HepG2 (cell line): ENCODE measurements around the gene RAD18. TPM values are rescaled to one million over a fixed set of nuclear protein-coding genes. Genes with fewer than 3 reads are reported as not detected.

ENCODE experiments used
- ATRX ChIP-seq: sonication (generic); formaldehyde crosslinking; IDR thresholded peaks from 2 replicates; pipeline ENCODE4 v1.4.0; 2020; ENCODE audit warnings: missing genetic modification reagents, borderline replicate concordance
- KDM5A ChIP-seq: fragments of 200-600 bp; sonication (generic); IDR thresholded peaks from 2 replicates; pipeline ENCODE4 v1.7.0; 2018; ENCODE audit warnings: antibody characterized with exemption, mild to moderate bottlenecking, low read length, borderline replicate concordance
- KDM6A ChIP-seq: IDR thresholded peaks from 2 replicates; pipeline ENCODE4 v1.6.1; 2016; ENCODE audit warnings: low read depth
- KLF9 ChIP-seq: IDR thresholded peaks from 2 replicates; pipeline ENCODE4 v1.6.1; 2016; ENCODE audit warnings: low read depth
- MED13 ChIP-seq: sonication (generic); formaldehyde crosslinking; IDR thresholded peaks from 2 replicates; pipeline ENCODE4 v1.5.0; 2020; ENCODE audit warnings: missing genetic modification reagents
- NFKB2 ChIP-seq: sonication (generic); formaldehyde crosslinking; IDR thresholded peaks from 2 replicates; pipeline ENCODE4 v1.4.0; 2020; ENCODE audit warnings: missing genetic modification reagents, borderline replicate concordance
- SOX5 ChIP-seq: IDR thresholded peaks from 2 replicates; pipeline ENCODE4 v1.6.1; 2016; ENCODE audit warnings: borderline replicate concordance
- SOX6 ChIP-seq, 2 experiments: fragments of 450-650 bp in 1 of 2; sonication (generic) in 1 of 2; formaldehyde crosslinking in 1 of 2; IDR thresholded peaks; 2 replicates each; pipeline versions ENCODE4 v1.4.0 to v1.6.1; 2017 to 2020; ENCODE audit warnings: antibody characterized with exemption in 1 of 2, mild to moderate bottlenecking in 1 of 2, missing genetic modification reagents in 1 of 2
- TRIM24 ChIP-seq: sonication (generic); formaldehyde crosslinking; IDR thresholded peaks from 2 replicates; pipeline ENCODE4 v1.8.0; 2022; ENCODE audit warnings: mild to moderate bottlenecking, missing genetic modification reagents
- ZEB1 ChIP-seq: IDR thresholded peaks from 2 replicates; pipeline ENCODE4 v1.6.1; 2012; ENCODE audit warnings: mild to moderate bottlenecking, low read depth, inconsistent platforms; ENCODE audit not compliant: insufficient replicate concordance
- ZNF230 ChIP-seq: sonication (generic); formaldehyde crosslinking; IDR thresholded peaks from 2 replicates; pipeline ENCODE4 v1.4.0; 2020; ENCODE audit warnings: mild to moderate bottlenecking, missing genetic modification reagents
- polyA plus RNA-seq, 8 experiments: library from polyadenylated mRNA; depleted of rRNA in 3 of 8; stranded (reverse) in 7 of 8; unstranded in 1 of 8; fragments of >200 nt; fragmentation: Illumina TruSeq in 4 of 8; extraction: Trizol in 4 of 8; gene quantifications; 2 replicates each; pipeline versions ENCODE4 v1.2.1 to v1.2.3, GENCODE V29; 2011 to 2016; ENCODE audit warnings: low read depth in 4 of 8, missing spikeins in 1 of 8, mixed read lengths in 1 of 8; ENCODE audit not compliant: insufficient read depth in 1 of 8
- total RNA-seq, 5 experiments: library from RNA; depleted of rRNA; stranded (reverse); fragments of >200 nt; fragmentation: Illumina TruSeq; extraction: Trizol; gene quantifications; 2 replicates each; pipeline ENCODE4 v1.2.3, GENCODE V29; 2016; ENCODE audit warnings: low read depth in 1 of 5
- TF ChIP-seq, protein P1 (sequence below): sonication (generic); formaldehyde crosslinking; conservative IDR thresholded peaks from 2 replicates; pipeline ENCODE4 v1.4.0; 2020; ENCODE audit warnings: missing genetic modification reagents
- TF ChIP-seq, protein P2 (sequence below): sonication (generic); formaldehyde crosslinking; IDR thresholded peaks from 2 replicates; pipeline ENCODE4 v1.4.0; 2020; ENCODE audit warnings: mild to moderate bottlenecking, missing genetic modification reagents, borderline replicate concordance
- TF ChIP-seq, protein P3 (sequence below): sonication (generic); formaldehyde crosslinking; IDR thresholded peaks from 2 replicates; pipeline ENCODE4 v1.5.1; 2020; ENCODE audit warnings: mild to moderate bottlenecking, missing genetic modification reagents, moderate library complexity
- TF ChIP-seq, protein P4 (sequence below): sonication (generic); formaldehyde crosslinking; IDR thresholded peaks from 2 replicates; pipeline ENCODE4 v1.4.0; 2020; ENCODE audit warnings: missing genetic modification reagents
- TF ChIP-seq, protein P5 (sequence below): IDR thresholded peaks from 2 replicates; pipeline ENCODE4 v1.6.1; 2012; ENCODE audit warnings: low read depth, low read length, improper control_type of control experiment
- TF ChIP-seq, protein P6 (sequence below): IDR thresholded peaks from 2 replicates; pipeline ENCODE4 v1.6.1; 2012; ENCODE audit warnings: inconsistent platforms

The RAD18 gene
- total and polyA plus RNA-seq, 2 of the 13 experiments (the other 11 are each of a cell fraction or from before 2014, with no cell fraction given): 5.9 to 20.7 TPM

DNA sequence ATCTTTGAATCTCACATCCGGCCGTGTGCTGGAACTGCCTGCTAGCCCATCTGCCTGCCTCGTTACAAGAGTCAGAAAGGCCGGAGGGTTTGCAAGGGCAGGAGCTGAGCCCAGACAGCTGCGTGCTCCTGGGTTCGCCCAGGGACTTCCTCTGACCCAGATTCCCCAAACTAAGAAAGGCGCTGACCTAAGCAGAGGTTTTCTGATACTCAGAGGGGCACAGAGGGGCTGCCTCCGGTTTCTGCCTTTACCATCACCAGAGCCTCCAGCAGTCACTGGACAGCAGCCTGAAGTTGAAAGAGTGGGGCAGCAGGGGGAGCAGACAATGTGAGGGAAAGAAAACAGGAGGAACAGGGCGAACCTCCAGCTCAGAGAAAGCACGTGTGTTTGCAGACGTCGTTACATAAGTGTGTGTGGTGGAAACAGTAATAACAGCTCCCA lies 33.4 kb upstream of the RAD18 start (continued):
- TF ChIP-seq, protein P1, sequence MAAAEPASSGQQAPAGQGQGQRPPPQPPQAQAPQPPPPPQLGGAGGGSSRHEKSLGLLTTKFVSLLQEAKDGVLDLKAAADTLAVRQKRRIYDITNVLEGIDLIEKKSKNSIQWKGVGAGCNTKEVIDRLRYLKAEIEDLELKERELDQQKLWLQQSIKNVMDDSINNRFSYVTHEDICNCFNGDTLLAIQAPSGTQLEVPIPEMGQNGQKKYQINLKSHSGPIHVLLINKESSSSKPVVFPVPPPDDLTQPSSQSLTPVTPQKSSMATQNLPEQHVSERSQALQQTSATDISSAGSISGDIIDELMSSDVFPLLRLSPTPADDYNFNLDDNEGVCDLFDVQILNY (CRISPR knock-in tag): no peak
- TF ChIP-seq ATRX (CRISPR knock-in tag): no peak
- no peak for TF ChIP-seq MED13 (CRISPR knock-in tag)
- TF ChIP-seq KLF9 (CRISPR knock-in tag): no peak
- TF ChIP-seq KDM5A: no peak
- no peak for TF ChIP-seq ZEB1
- TF ChIP-seq ZNF230 (CRISPR knock-in tag): no peak
- no peak for TF ChIP-seq NFKB2 (CRISPR knock-in tag)
- TF ChIP-seq, protein P2, sequence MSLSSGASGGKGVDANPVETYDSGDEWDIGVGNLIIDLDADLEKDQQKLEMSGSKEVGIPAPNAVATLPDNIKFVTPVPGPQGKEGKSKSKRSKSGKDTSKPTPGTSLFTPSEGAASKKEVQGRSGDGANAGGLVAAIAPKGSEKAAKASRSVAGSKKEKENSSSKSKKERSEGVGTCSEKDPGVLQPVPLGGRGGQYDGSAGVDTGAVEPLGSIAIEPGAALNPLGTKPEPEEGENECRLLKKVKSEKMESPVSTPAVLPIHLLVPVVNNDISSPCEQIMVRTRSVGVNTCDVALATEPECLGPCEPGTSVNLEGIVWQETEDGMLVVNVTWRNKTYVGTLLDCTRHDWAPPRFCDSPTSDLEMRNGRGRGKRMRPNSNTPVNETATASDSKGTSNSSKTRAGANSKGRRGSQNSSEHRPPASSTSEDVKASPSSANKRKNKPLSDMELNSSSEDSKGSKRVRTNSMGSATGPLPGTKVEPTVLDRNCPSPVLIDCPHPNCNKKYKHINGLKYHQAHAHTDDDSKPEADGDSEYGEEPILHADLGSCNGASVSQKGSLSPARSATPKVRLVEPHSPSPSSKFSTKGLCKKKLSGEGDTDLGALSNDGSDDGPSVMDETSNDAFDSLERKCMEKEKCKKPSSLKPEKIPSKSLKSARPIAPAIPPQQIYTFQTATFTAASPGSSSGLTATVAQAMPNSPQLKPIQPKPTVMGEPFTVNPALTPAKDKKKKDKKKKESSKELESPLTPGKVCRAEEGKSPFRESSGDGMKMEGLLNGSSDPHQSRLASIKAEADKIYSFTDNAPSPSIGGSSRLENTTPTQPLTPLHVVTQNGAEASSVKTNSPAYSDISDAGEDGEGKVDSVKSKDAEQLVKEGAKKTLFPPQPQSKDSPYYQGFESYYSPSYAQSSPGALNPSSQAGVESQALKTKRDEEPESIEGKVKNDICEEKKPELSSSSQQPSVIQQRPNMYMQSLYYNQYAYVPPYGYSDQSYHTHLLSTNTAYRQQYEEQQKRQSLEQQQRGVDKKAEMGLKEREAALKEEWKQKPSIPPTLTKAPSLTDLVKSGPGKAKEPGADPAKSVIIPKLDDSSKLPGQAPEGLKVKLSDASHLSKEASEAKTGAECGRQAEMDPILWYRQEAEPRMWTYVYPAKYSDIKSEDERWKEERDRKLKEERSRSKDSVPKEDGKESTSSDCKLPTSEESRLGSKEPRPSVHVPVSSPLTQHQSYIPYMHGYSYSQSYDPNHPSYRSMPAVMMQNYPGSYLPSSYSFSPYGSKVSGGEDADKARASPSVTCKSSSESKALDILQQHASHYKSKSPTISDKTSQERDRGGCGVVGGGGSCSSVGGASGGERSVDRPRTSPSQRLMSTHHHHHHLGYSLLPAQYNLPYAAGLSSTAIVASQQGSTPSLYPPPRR: no peak
- TF ChIP-seq, protein P3, sequence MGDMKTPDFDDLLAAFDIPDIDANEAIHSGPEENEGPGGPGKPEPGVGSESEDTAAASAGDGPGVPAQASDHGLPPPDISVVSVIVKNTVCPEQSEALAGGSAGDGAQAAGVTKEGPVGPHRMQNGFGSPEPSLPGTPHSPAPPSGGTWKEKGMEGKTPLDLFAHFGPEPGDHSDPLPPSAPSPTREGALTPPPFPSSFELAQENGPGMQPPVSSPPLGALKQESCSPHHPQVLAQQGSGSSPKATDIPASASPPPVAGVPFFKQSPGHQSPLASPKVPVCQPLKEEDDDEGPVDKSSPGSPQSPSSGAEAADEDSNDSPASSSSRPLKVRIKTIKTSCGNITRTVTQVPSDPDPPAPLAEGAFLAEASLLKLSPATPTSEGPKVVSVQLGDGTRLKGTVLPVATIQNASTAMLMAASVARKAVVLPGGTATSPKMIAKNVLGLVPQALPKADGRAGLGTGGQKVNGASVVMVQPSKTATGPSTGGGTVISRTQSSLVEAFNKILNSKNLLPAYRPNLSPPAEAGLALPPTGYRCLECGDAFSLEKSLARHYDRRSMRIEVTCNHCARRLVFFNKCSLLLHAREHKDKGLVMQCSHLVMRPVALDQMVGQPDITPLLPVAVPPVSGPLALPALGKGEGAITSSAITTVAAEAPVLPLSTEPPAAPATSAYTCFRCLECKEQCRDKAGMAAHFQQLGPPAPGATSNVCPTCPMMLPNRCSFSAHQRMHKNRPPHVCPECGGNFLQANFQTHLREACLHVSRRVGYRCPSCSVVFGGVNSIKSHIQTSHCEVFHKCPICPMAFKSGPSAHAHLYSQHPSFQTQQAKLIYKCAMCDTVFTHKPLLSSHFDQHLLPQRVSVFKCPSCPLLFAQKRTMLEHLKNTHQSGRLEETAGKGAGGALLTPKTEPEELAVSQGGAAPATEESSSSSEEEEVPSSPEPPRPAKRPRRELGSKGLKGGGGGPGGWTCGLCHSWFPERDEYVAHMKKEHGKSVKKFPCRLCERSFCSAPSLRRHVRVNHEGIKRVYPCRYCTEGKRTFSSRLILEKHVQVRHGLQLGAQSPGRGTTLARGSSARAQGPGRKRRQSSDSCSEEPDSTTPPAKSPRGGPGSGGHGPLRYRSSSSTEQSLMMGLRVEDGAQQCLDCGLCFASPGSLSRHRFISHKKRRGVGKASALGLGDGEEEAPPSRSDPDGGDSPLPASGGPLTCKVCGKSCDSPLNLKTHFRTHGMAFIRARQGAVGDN (CRISPR knock-in tag): peak; percentile 18; the same call in 1 of the 2 replicates
- no peak for TF ChIP-seq KDM6A (CRISPR knock-in tag)
- TF ChIP-seq, protein P4, sequence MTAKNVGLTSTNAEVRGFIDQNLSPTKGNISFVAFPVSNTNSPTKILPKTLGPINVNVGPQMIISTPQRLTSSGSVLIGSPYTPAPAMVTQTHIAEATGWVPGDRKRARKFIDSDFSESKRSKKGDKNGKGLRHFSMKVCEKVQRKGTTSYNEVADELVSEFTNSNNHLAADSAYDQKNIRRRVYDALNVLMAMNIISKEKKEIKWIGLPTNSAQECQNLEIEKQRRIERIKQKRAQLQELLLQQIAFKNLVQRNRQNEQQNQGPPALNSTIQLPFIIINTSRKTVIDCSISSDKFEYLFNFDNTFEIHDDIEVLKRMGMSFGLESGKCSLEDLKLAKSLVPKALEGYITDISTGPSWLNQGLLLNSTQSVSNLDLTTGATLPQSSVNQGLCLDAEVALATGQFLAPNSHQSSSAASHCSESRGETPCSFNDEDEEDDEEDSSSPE: peak; percentile 46; the same call in 1 of the 2 replicates
- TF ChIP-seq, protein P5, sequence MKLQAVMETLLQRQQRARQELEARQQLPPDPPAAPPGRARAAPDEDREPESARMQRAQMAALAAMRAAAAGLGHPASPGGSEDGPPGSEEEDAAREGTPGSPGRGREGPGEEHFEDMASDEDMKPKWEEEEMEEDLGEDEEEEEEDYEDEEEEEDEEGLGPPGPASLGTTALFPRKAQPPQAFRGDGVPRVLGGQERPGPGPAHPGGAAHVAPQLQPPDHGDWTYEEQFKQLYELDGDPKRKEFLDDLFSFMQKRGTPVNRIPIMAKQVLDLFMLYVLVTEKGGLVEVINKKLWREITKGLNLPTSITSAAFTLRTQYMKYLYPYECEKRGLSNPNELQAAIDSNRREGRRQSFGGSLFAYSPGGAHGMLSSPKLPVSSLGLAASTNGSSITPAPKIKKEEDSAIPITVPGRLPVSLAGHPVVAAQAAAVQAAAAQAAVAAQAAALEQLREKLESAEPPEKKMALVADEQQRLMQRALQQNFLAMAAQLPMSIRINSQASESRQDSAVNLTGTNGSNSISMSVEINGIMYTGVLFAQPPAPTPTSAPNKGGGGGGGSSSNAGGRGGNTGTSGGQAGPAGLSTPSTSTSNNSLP: no peak
- no peak for TF ChIP-seq SOX6 (IDR thresholded peaks at IDR 0.05)
- no peak for TF ChIP-seq SOX6 (CRISPR knock-in tag; IDR thresholded peaks at IDR 0.05)
- TF ChIP-seq TRIM24 (CRISPR knock-in tag): no peak
- TF ChIP-seq, protein P6, sequence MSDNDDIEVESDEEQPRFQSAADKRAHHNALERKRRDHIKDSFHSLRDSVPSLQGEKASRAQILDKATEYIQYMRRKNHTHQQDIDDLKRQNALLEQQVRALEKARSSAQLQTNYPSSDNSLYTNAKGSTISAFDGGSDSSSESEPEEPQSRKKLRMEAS: peak; percentile 77
- 0 out of 2 replicates have a peak, but pooled peaks have one; percentile 25 for TF ChIP-seq SOX5 (CRISPR knock-in tag)
